Esophagus squamous epithelium (tissue), 5 donors: ENCODE data around the gene MON2. TPM values are rescaled to one million over a fixed set of nuclear protein-coding genes. Genes with fewer than 3 reads are reported as not detected.

ENCODE experiments used
- DNase-seq: peaks from one replicate; lab custom pipeline; 2025; lab: John Stamatoyannopoulos, UW
- H3K27ac ChIP-seq, 4 donors: fragments of 200-600 bp; sonication (generic); one replicate each; pipeline ENCODE4 v1.5.1; 2016 to 2019; ENCODE audit warnings: mild to moderate bottlenecking in 1 of 4
- H3K27me3 ChIP-seq, 4 donors: fragments of 200-600 bp; sonication (generic); 1 replicate in 3 of 4; 2 replicates in 1 of 4; pipeline versions ENCODE4 v1.5.1 to v1.6.0; 2017 to 2021; ENCODE audit warnings: antibody characterized with exemption in 1 of 4
- H3K36me3 ChIP-seq, 3 donors: fragments of 200-600 bp; sonication (generic); one replicate each; pipeline ENCODE4 v1.5.1; 2016 to 2019
- H3K4me1 ChIP-seq, 3 donors: fragments of 200-600 bp; sonication (generic); one replicate each; pipeline ENCODE4 v1.5.1; 2017 to 2019
- H3K4me3 ChIP-seq, 4 donors: fragments of 200-600 bp; sonication (generic); 1 replicate in 3 of 4; 2 replicates in 1 of 4; pipeline ENCODE4 v1.5.1; 2016 to 2019; ENCODE audit warnings: mild to moderate bottlenecking in 2 of 4, moderate library complexity in 1 of 4
- H3K9me3 ChIP-seq, 3 donors: fragments of 200-600 bp; sonication (generic); one replicate each; pipeline ENCODE4 v1.5.1; 2016 to 2019
- CTCF ChIP-seq, 6 experiments: fragments of 450-650 bp in 4 of 6; fragments of 200-600 bp in 2 of 6; sonication (generic) in 2 of 6; IDR thresholded peaks; one replicate each; pipeline ENCODE4 v1.5.1; 2016 to 2019; ENCODE audit warnings: antibody characterized with exemption in 6 of 6, mild to moderate bottlenecking in 4 of 6, moderate library complexity in 4 of 6
- POLR2A ChIP-seq, 4 donors: fragments of 450-650 bp; IDR thresholded peaks; one replicate each; pipeline ENCODE4 v1.6.1; 2017; ENCODE audit warnings: antibody characterized with exemption in 4 of 4, mild to moderate bottlenecking in 4 of 4, moderate library complexity in 3 of 4
- WGBS, 2 donors: methylation state at CpG; one replicate each; pipeline ENCODE4 v1.1.5; 2018; 5-methylcytosine and 5-hydroxymethylcytosine counted together
- intact Hi-C: fragments of 100-400 bp; cut with DNase I; formaldehyde crosslinking; loops from one replicate; pipeline ENCODE4 v1.15.0; 2022
- total RNA-seq, 4 donors: library from RNA; depleted of rRNA; stranded (reverse); fragments of >200 nt; gene quantifications; one replicate each; pipeline ENCODE4 v1.1.0, GENCODE V29; 2016
- donor health status: DM: yes; HTN: yes; CAD: no.

MON2 gene
- total RNA-seq, 4 donors from 2014 or later: 29.6 to 61.4 (median 41.9) TPM

DNA sequence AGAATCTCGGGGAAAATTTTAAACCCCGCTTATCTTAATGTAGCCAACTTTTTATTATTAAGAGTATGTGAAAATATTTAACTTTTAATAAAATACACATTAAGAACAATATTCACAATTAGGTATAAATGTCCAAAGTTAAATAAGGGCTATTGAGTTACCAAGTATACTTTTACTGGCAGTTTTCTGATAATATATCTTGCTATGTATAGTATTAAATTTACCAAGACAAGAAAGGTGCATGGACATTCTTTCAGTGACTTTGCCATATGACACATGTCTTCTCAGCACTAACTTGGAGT lies 115.4 kb downstream of the MON2 start:
- intact Hi-C loops: loop anchor here (5.0 kb wide), 1 partner anchor 215 kb away; no protein-coding TSS in a partner anchor
- no peaks in the 10 kb centered on the region for H3K27me3 ChIP-seq
- TF ChIP-seq POLR2A (IDR thresholded peaks at IDR 0.05) (no peak), CTCF (IDR thresholded peaks at IDR 0.05) (no peak)
- 17 to 18% methylated on average over 2 of the region's 2 CpGs for WGBS, 2 donors
- peaks cover 0 to 37% (median 0%) of the 10 kb centered on the region in 3 donors for H3K36me3 ChIP-seq
- no peak overlapping the region for H3K4me3 ChIP-seq
- H3K27ac ChIP-seq: no peak overlapping the region
- H3K4me1 ChIP-seq: no peaks in the 10 kb centered on the region
- DNase-seq: no peak
- no peaks in the 10 kb centered on the region for H3K9me3 ChIP-seq

GRCh38 chr12:62584619-62585018 lies 118.0 kb downstream of the MON2 start:
- no peak for DNase-seq
- Histone ChIP-seq H3K4me3 (no peak overlapping the region), H3K9me3 (no peaks in the 10 kb centered on the region), H3K4me1 (no peaks in the 10 kb centered on the region), H3K36me3 (peaks cover 0 to 44% (median 0%) of the 10 kb centered on the region in 3 donors), H3K27me3 (no peaks in the 10 kb centered on the region), H3K27ac (no peak overlapping the region)
- no peak for TF ChIP-seq CTCF (IDR thresholded peaks at IDR 0.05)
- TF ChIP-seq POLR2A (IDR thresholded peaks at IDR 0.05): no peak
- 85 to 89% methylated on average over 3 to 4 of the region's 4 CpGs for WGBS, 2 donors
- intact Hi-C loops: loop anchor here (5.0 kb wide), 1 partner anchor 213 kb away; no protein-coding TSS in a partner anchor

- Histone ChIP-seq H3K9me3 (no peaks in the 10 kb centered on the region), H3K27me3 (no peaks in the 10 kb centered on the region), H3K36me3 (peaks cover 0 to 53% (median 0%) of the 10 kb centered on the region in 3 donors), H3K4me3 (no peak overlapping the region), H3K27ac (no peak overlapping the region), H3K4me1 (no peaks in the 10 kb centered on the region)
- TF ChIP-seq CTCF (IDR thresholded peaks at IDR 0.05): no peak
- 97% methylated on average over 2 of the region's 2 CpGs for WGBS, 2 donors
- intact Hi-C loops: no loop called here
- no peak for DNase-seq
Observed at GRCh38 chr12:62586850-62587249, 120.2 kb downstream of the MON2 start.

GRCh38 chr12:62588916-62589315 lies 122.3 kb downstream of the MON2 start:
- H3K4me1 ChIP-seq: no peaks in the 10 kb centered on the region
- no peaks in the 10 kb centered on the region for H3K27me3 ChIP-seq
- no peaks in the 10 kb centered on the region for H3K9me3 ChIP-seq
- intact Hi-C loops: no loop called here
- DNase-seq: no peak
- no peak for TF ChIP-seq POLR2A (IDR thresholded peaks at IDR 0.05)
- TF ChIP-seq CTCF (IDR thresholded peaks at IDR 0.05): no peak
- no peak overlapping the region for H3K27ac ChIP-seq
- peaks cover 0 to 69% (median 0%) of the 10 kb centered on the region in 3 donors for H3K36me3 ChIP-seq
- WGBS, 2 donors: 73 to 86% methylated on average over 1 of the region's 1 CpG
- no peak overlapping the region for H3K4me3 ChIP-seq

DNA sequence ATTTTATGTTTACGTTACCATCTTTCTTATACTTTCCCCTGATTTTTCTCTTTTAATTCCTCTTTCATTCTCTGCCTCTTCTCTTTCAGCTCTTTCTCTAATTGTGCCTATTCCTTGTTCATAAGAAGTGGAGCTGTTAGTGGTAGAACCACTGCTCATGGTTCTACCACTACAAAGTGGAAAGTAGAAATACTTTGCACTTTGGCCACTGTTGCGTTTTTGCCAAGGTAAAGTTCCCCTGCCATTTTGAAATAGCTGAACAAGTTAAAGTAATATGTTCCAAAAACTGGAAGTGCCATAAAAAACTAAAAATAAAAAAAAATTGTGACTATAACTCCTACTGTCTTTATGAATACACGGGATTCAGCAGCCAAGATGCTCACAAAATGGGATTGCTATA lies 130.6 kb downstream of the MON2 start:
- no peak overlapping the region for H3K27ac ChIP-seq
- intact Hi-C loops: no loop called here

More for the DNA sequence above, 130.6 kb downstream of the MON2 start:
- Histone ChIP-seq H3K4me1 (peaks cover 0 to 9% (median 5%) of the 10 kb centered on the region in 3 donors), H3K36me3 (peaks cover 0 to 19% (median 0%) of the 10 kb centered on the region in 3 donors), H3K9me3 (no peaks in the 10 kb centered on the region), H3K27me3 (no peaks in the 10 kb centered on the region), H3K4me3 (no peak overlapping the region)
- 92 to 98% methylated on average over 3 of the region's 3 CpGs for WGBS, 2 donors
- TF ChIP-seq CTCF (IDR thresholded peaks at IDR 0.05): no peak
- TF ChIP-seq POLR2A (IDR thresholded peaks at IDR 0.05): no peak
- no peak for DNase-seq
